H1 (cell line): ENCODE data around the gene SIK1. TPM values are rescaled to one million over a fixed set of nuclear protein-coding genes. Genes with fewer than 3 reads are reported as not detected.
A peak's percentile ranks its signal among the peaks of the same experiment; 100 is the strongest.

Experiments
- CTCF ChIA-PET: fragments of 300-600 bp; sonication (Branson Sonifier 250); formaldehyde crosslinking; loops from one replicate; lab custom pipeline; 2021; ENCODE audit not compliant: partially characterized antibody; lab: Charles Lee
- POLR2A ChIA-PET: fragments of 300-600 bp; sonication (Branson Sonifier 250); formaldehyde crosslinking; loops from one replicate; lab custom pipeline; 2021; ENCODE audit warnings: inconsistent platforms; ENCODE audit not compliant: partially characterized antibody; lab: Charles Lee
- DNase-seq, 2 experiments: peaks; one replicate each; pipeline versions ENCODE4 v3.0.0 to v3.0.0-alpha.2; 2010 to 2022; ENCODE audit warnings: low spot score in 2 of 2, low read depth in 1 of 2, mixed read lengths in 1 of 2
- FAIRE-seq: peaks from 2 replicates; lab custom pipeline; 2011; peaks lifted over from hg19 to GRCh38; lab: Jason Lieb, UNC
- H2AFZ ChIP-seq: 2 replicates; pipeline ENCODE4 v1.8.1; 2012; ENCODE audit warnings: low read length, inconsistent platforms
- H2AK5ac ChIP-seq: 2 replicates; pipeline ENCODE4 v1.6.1; 2013; ENCODE audit warnings: low read depth, low read length
- H2BK120ac ChIP-seq: replicated peaks from 2 replicates; pipeline ENCODE3; 2013; ENCODE audit warnings: low read depth, low read length, inconsistent platforms
- H2BK12ac ChIP-seq: 2 replicates; pipeline ENCODE4 v1.6.1; 2013; ENCODE audit warnings: low read depth, low read length
- H2BK15ac ChIP-seq: 2 replicates; pipeline ENCODE4 v1.6.1; 2013; ENCODE audit warnings: low read length
- H2BK20ac ChIP-seq: 2 replicates; pipeline ENCODE4 v1.6.1; 2013; ENCODE audit warnings: low read length
- H2BK5ac ChIP-seq: 2 replicates; pipeline ENCODE4 v1.6.1; 2013; ENCODE audit warnings: low read depth, low read length
- H3K14ac ChIP-seq: 2 replicates; pipeline ENCODE4 v1.6.1; 2013; ENCODE audit warnings: inconsistent platforms; ENCODE audit not compliant: insufficient read length
- H3K18ac ChIP-seq: 2 replicates; pipeline ENCODE4 v1.6.1; 2013; ENCODE audit warnings: low read length; ENCODE audit errors: extremely low read depth
- H3K23ac ChIP-seq: 2 replicates; pipeline ENCODE4 v1.6.1; 2013; ENCODE audit warnings: inconsistent platforms; ENCODE audit not compliant: insufficient read length
- H3K23me2 ChIP-seq: 2 replicates; pipeline ENCODE4 v1.6.1; 2013; ENCODE audit warnings: low read depth, low read length
- H3K27ac ChIP-seq: 2 replicates; pipeline ENCODE4 v1.6.1; 2011; ENCODE audit warnings: low read depth, low read length, inconsistent platforms
- H3K27me3 ChIP-seq, 4 experiments: replicated peaks in 1 of 4; 1 replicate in 1 of 4; 2 replicates in 3 of 4; pipeline versions ENCODE4 v1.6.1 to v1.8.1; 2011 to 2013; ENCODE audit warnings: low read length in 3 of 4, mild to moderate bottlenecking in 3 of 4, inconsistent platforms in 2 of 4, mixed read lengths in 2 of 4, moderate library complexity in 1 of 4; ENCODE audit not compliant: control insufficient read depth in 3 of 4, insufficient read depth in 3 of 4; ENCODE audit errors: extremely low read depth in 1 of 4
- H3K36me3 ChIP-seq, 4 experiments: 2 replicates each; pipeline versions ENCODE4 v1.6.1 to v1.8.1; 2011 to 2013; ENCODE audit warnings: mild to moderate bottlenecking in 4 of 4, low read length in 3 of 4, moderate library complexity in 2 of 4, control low read depth in 1 of 4, inconsistent platforms in 1 of 4; ENCODE audit not compliant: insufficient read depth in 4 of 4, control insufficient read depth in 2 of 4
- H3K4ac ChIP-seq: replicated peaks from 2 replicates; pipeline ENCODE3; 2013; ENCODE audit warnings: low read length, low read depth, mixed read lengths, inconsistent platforms; ENCODE audit not compliant: insufficient read length
- H3K4me1 ChIP-seq, 4 experiments: replicated peaks in 1 of 4; 1 replicate in 1 of 4; 2 replicates in 3 of 4; pipeline versions ENCODE4 v1.6.1 to v1.8.1; 2011 to 2013; ENCODE audit warnings: low read length in 3 of 4, inconsistent platforms in 2 of 4, mixed read lengths in 1 of 4; ENCODE audit not compliant: insufficient read depth in 4 of 4, control insufficient read depth in 3 of 4
- H3K4me2 ChIP-seq, 2 experiments: 2 replicates each; pipeline versions ENCODE4 v1.6.1 to v1.8.1; 2011 to 2013; ENCODE audit warnings: low read depth in 2 of 2, low read length in 2 of 2, control low read depth in 1 of 2, inconsistent platforms in 1 of 2, mild to moderate bottlenecking in 1 of 2; ENCODE audit not compliant: insufficient read depth in 1 of 2
- H3K4me3 ChIP-seq, 4 experiments: fragments of 200-600, 300-600 bp in 1 of 4; sonication (generic), shearing (Covaris generic), sonication (Bioruptor Twin) in 1 of 4; 2 replicates each; pipeline versions ENCODE4 v1.5.1 to v1.8.1; 2011 to 2016; ENCODE audit warnings: low read length in 4 of 4, low read depth in 3 of 4, control low read depth in 2 of 4, inconsistent platforms in 2 of 4, mild to moderate bottlenecking in 2 of 4, mixed read lengths in 1 of 4, moderate library complexity in 1 of 4; ENCODE audit not compliant: insufficient read depth in 2 of 4; ENCODE audit errors: extremely low read depth in 1 of 4
- H3K56ac ChIP-seq: replicated peaks from 2 replicates; pipeline ENCODE3; 2013; ENCODE audit warnings: low read depth, mild to moderate bottlenecking, mixed read lengths, low read length, inconsistent platforms; ENCODE audit not compliant: insufficient read length
- H3K79me1 ChIP-seq: 2 replicates; pipeline ENCODE4 v1.6.1; 2013; ENCODE audit warnings: low read depth, low read length, control low read depth
- H3K79me2 ChIP-seq, 2 experiments: 2 replicates each; pipeline versions ENCODE4 v1.6.1 to v1.8.1; 2012 to 2013; ENCODE audit warnings: low read length in 2 of 2, mild to moderate bottlenecking in 2 of 2, inconsistent platforms in 1 of 2; ENCODE audit not compliant: insufficient read depth in 2 of 2, control insufficient read depth in 1 of 2
- H3K9ac ChIP-seq, 4 experiments: replicated peaks in 1 of 4; 1 replicate in 1 of 4; 2 replicates in 3 of 4; pipeline versions ENCODE4 v1.6.1 to v1.8.1; 2011 to 2013; ENCODE audit warnings: low read depth in 3 of 4, low read length in 3 of 4, control low read depth in 2 of 4, mild to moderate bottlenecking in 2 of 4, moderate library complexity in 2 of 4, inconsistent platforms in 1 of 4; ENCODE audit errors: extremely low read depth in 1 of 4
- H3K9me3 ChIP-seq, 2 experiments: 2 replicates each; pipeline versions ENCODE4 v1.6.1 to v1.8.1; 2012 to 2013; ENCODE audit warnings: mild to moderate bottlenecking in 2 of 2, moderate library complexity in 2 of 2, control low read depth in 1 of 2, inconsistent platforms in 1 of 2, low read depth in 1 of 2, low read length in 1 of 2, mixed read lengths in 1 of 2; ENCODE audit not compliant: insufficient read depth in 2 of 2
- H4K20me1 ChIP-seq, 2 experiments: replicated peaks in 1 of 2; 2 replicates each; pipeline versions ENCODE3 to v1.8.1; 2011 to 2013; ENCODE audit warnings: inconsistent platforms in 2 of 2, low read length in 2 of 2, mild to moderate bottlenecking in 1 of 2; ENCODE audit not compliant: insufficient read depth in 2 of 2, control insufficient read depth in 1 of 2
- H4K5ac ChIP-seq: 2 replicates; pipeline ENCODE4 v1.6.1; 2013; ENCODE audit warnings: low read length, low read depth, mixed read lengths, inconsistent platforms; ENCODE audit not compliant: insufficient read length
- H4K8ac ChIP-seq: 2 replicates; pipeline ENCODE4 v1.8.0; 2013; ENCODE audit warnings: mild to moderate bottlenecking, moderate library complexity, low read length, inconsistent platforms; ENCODE audit not compliant: insufficient read depth; ENCODE audit errors: extremely low read depth
- H4K91ac ChIP-seq: replicated peaks from 2 replicates; pipeline ENCODE3; 2013; ENCODE audit warnings: low read length, mixed read lengths, inconsistent platforms; ENCODE audit not compliant: insufficient read length
- CHD2 ChIP-seq: IDR thresholded peaks from 2 replicates; pipeline ENCODE4 v1.6.1; 2012; ENCODE audit warnings: low read length, improper control_type of control experiment
- EP300 ChIP-seq, 2 experiments: IDR thresholded peaks; 1 replicate in 1 of 2; 2 replicates in 1 of 2; pipeline ENCODE4 v1.6.1; 2011 to 2012; ENCODE audit warnings: low read depth in 2 of 2, low read length in 2 of 2, mild to moderate bottlenecking in 2 of 2, borderline replicate concordance in 1 of 2, inconsistent platforms in 1 of 2, moderate library complexity in 1 of 2
- GABPA ChIP-seq: IDR thresholded peaks from 2 replicates; pipeline ENCODE4 v1.6.1; 2011; ENCODE audit warnings: mild to moderate bottlenecking, low read length, moderate library complexity, borderline replicate concordance; ENCODE audit not compliant: insufficient read depth
- JUND ChIP-seq: IDR thresholded peaks from 2 replicates; pipeline ENCODE4 v1.6.1; 2011; ENCODE audit warnings: mild to moderate bottlenecking, improper control_type of control experiment, low read length
- POLR2AphosphoS5 ChIP-seq: IDR thresholded peaks from 2 replicates; pipeline ENCODE4 v1.6.1; 2011; ENCODE audit warnings: low read depth, low read length
- RBBP5 ChIP-seq: IDR thresholded peaks from 2 replicates; pipeline ENCODE4 v1.7.1; 2012; ENCODE audit warnings: low read depth, mild to moderate bottlenecking, inconsistent platforms, low read length, moderate library complexity, borderline replicate concordance
- RNF2 ChIP-seq: fragments of 200-900, 300-1000 bp; sonication (generic); IDR thresholded peaks from 2 replicates; pipeline ENCODE4 v1.7.1; 2016; ENCODE audit warnings: borderline replicate concordance, low read depth, mild to moderate bottlenecking, antibody characterized with exemption, low read length; ENCODE audit not compliant: poor library complexity, severe bottlenecking; ENCODE audit errors: missing control alignments
- RXRA ChIP-seq: IDR thresholded peaks from 2 replicates; pipeline ENCODE4 v1.6.1; 2011; ENCODE audit warnings: low read depth, mild to moderate bottlenecking, low read length, moderate library complexity; ENCODE audit not compliant: insufficient read depth
- SRF ChIP-seq: IDR thresholded peaks from 2 replicates; pipeline ENCODE4 v1.6.1; 2011; ENCODE audit warnings: mild to moderate bottlenecking, low read depth, low read length, moderate library complexity
- TBP ChIP-seq: IDR thresholded peaks from 2 replicates; pipeline ENCODE4 v1.6.1; 2011; ENCODE audit warnings: low read depth, low read length, improper control_type of control experiment
- TEAD4 ChIP-seq: IDR thresholded peaks from 2 replicates; pipeline ENCODE4 v1.6.1; 2012; ENCODE audit warnings: low read depth, low read length, inconsistent platforms, mixed read lengths
- WGBS, 2 experiments: shearing (Covaris generic) in 1 of 2; methylation state at CpG; one replicate each; pipeline versions ENCODE4 v1.1.6 to v1.1.7; 2013 to 2015; ENCODE audit warnings: low lambda C conversion rate in 2 of 2, mixed read lengths in 2 of 2, inconsistent platforms in 1 of 2, low coverage in 1 of 2, missing lambda C conversion rate in 1 of 2; ENCODE audit not compliant: insufficient replicate concordance in 2 of 2, insufficient coverage in 1 of 2, insufficient read length in 1 of 2; ENCODE audit errors: extremely low coverage in 1 of 2, missing lambda C conversion rate in 1 of 2; 5-methylcytosine and 5-hydroxymethylcytosine counted together
- polyA plus RNA-seq, 7 experiments: library from polyadenylated mRNA; depleted of rRNA in 3 of 7; stranded (reverse) in 5 of 7; unstranded in 2 of 7; fragments of >200 nt in 5 of 7; fragments of 200-250 nt in 2 of 7; gene quantifications; 1 replicate in 5 of 7; 2 replicates in 1 of 7; 4 replicates in 1 of 7; pipeline versions ENCODE4 v1.2.1 to v1.2.3, GENCODE V29; 2011 to 2013; ENCODE audit warnings: missing spikeins in 2 of 7, mixed read lengths in 2 of 7
- total RNA-seq: library from RNA; stranded (reverse); fragmentation: NEBNext Ultra II Directional; extraction: Animal tissue kit (Norgen Biotek cat#: 25700); gene quantifications from 2 replicates; pipeline ENCODE4 v1.2.1, GENCODE V29; 2021
- TF ChIP-seq, protein P1 (sequence below): IDR thresholded peaks from 2 replicates; pipeline ENCODE4 v1.6.1; 2011; ENCODE audit warnings: low read length, improper control_type of control experiment

The SIK1 gene
- total and polyA plus RNA-seq, 2 of the 8 experiments (the other 6 are each of a cell fraction or from before 2014, with no cell fraction given): 1.5 to 6.7 TPM

DNA sequence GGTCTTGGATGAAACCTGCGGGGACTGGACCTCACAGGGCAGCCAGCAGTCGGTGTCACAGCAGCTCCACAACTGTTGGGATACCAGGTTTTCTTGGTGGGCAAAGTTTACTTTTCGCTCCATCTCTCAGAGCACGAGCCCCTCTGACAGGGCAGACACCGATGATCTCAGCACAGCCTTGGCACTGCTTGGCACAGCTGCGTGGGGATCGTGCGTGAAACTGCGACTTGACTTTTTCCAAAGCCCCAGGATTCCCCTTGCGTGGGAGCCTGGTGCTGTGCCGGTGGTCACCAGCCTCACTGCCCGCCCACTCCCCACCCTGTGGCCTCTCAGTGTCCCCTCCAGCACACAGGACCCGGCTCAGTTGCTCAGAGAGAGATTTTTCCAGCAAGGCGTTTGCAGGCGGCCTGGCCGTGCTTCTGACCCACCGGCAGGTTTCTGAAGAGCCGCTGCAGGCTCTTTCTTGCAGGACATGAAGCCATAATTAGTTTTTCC, 57.3 kb downstream of the SIK1 start:
- Histone ChIP-seq H2BK12ac (no peak overlapping the region), H3K14ac (no peak overlapping the region), H2BK15ac (no peak overlapping the region), H4K5ac (no peak overlapping the region), H3K23ac (no peak overlapping the region), H3K23me2 (peaks cover 3% of the 10 kb centered on the region; the same call in 1 of the 2 replicates), H2BK20ac (no peak overlapping the region), H3K79me2 (no peaks in the 10 kb centered on the region), H2BK120ac (no peak overlapping the region), H4K20me1 (peaks cover 0 to 3% of the 10 kb centered on the region in 2 experiments), H4K8ac (no peak overlapping the region), H3K18ac (no peak overlapping the region; the same call in 1 of the 2 replicates), H3K4me1 (peaks cover 0 to 4% (median 3%) of the 10 kb centered on the region in 4 experiments; a peak in 4 of 7 replicates), H3K4ac (no peak overlapping the region), H3K9ac (no peak overlapping the region), H3K79me1 (no peaks in the 10 kb centered on the region), H3K27ac (no peak overlapping the region), H2BK5ac (no peak overlapping the region), H3K36me3 (no peaks in the 10 kb centered on the region), H3K4me3 (no peak overlapping the region), H3K56ac (no peak overlapping the region), H3K27me3 (no peaks in the 10 kb centered on the region), H3K4me2 (no peak overlapping the region), H2AFZ (no peak overlapping the region), H4K91ac (peak overlapping the region; percentile 73), H3K9me3 (no peaks in the 10 kb centered on the region), H2AK5ac (0 out of 2 replicates have a peak overlapping the region, but pooled peaks have one; percentile 48)
- ChIA-PET CTCF (no interaction called here), POLR2A (no interaction called here)
- DNase-seq (no peak), FAIRE-seq (no peak)
- WGBS, 2 experiments: 90% methylated on average over 15 of the region's 18 CpGs; no CpG with 5 or more reads in 1 of the 2 experiments
- TF ChIP-seq CHD2: no peak
- no peak for TF ChIP-seq JUND
- no peak for TF ChIP-seq SRF
- no peak for TF ChIP-seq RNF2
- TF ChIP-seq GABPA: no peak
- no peak for TF ChIP-seq EP300 (IDR thresholded peaks at IDR 0.05; ENCODE audit: borderline replicate concordance in 1 of 2, low read depth in 2 of 2, low read length in 2 of 2)
- TF ChIP-seq TEAD4: no peak
- TF ChIP-seq POLR2AphosphoS5: no peak
- TF ChIP-seq, protein P1, sequence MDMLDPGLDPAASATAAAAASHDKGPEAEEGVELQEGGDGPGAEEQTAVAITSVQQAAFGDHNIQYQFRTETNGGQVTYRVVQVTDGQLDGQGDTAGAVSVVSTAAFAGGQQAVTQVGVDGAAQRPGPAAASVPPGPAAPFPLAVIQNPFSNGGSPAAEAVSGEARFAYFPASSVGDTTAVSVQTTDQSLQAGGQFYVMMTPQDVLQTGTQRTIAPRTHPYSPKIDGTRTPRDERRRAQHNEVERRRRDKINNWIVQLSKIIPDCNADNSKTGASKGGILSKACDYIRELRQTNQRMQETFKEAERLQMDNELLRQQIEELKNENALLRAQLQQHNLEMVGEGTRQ: no peak
- TF ChIP-seq RXRA: no peak
- no peak for TF ChIP-seq RBBP5
- TF ChIP-seq TBP: no peak
